HCT116 (cell line): Measurements from ENCODE around the gene CDHR4. TPM values are rescaled to one million over a fixed set of nuclear protein-coding genes. Genes with fewer than 3 reads are reported as not detected.

Source experiments
- ATAC-seq: fragments of 200-7000 bp; cut with Tn5 transposase; 2 replicates; pipeline ENCODE4 v1.9.1; 2020; ENCODE audit warnings: mild to moderate bottlenecking, moderate library complexity
- BruUV-seq: library from RNA; stranded (reverse); fragments of 400-500 nt; replicated peaks from 2 replicates; lab custom pipeline; 2021; lab: Mats Ljungman, UMichigan
- CTCF ChIA-PET: fragments of 300-600 bp; sonication (Branson Sonifier 250); formaldehyde crosslinking; loops from one replicate; lab custom pipeline; 2021; ENCODE audit warnings: antibody characterized with exemption; lab: Charles Lee
- POLR2A ChIA-PET: fragments of 300-600, 350-600 bp; sonication (Branson Sonifier 250); formaldehyde crosslinking; loops from one replicate; lab custom pipeline; 2021; ENCODE audit warnings: antibody characterized with exemption; lab: Charles Lee
- RAD21 ChIA-PET, 2 experiments: fragments of 300-600 bp; sonication (Branson Sonifier 250); formaldehyde crosslinking; loops; one replicate each; lab custom pipeline; 2023; ENCODE audit warnings: low total read pairs in 2 of 2; ENCODE audit not compliant: uncharacterized antibody in 2 of 2, unreplicated experiment in 2 of 2, low non-redundant PET in 1 of 2; lab: Charles Lee
- DNase-seq: peaks from one replicate; pipeline ENCODE4 v3.0.0-alpha.2; 2010; ENCODE audit warnings: low read depth, low spot score
- H2AFZ ChIP-seq: fragments of 200-600 bp; shearing (Covaris generic), sonication (generic); 2 replicates; pipeline ENCODE4 v1.6.1; 2017; ENCODE audit warnings: low read depth, mixed run types, mixed read lengths, antibody characterized with exemption, low read length; ENCODE audit not compliant: poor library complexity, severe bottlenecking
- H3K27ac ChIP-seq: 2 replicates; pipeline ENCODE4 v1.5.1; 2012; ENCODE audit warnings: low read depth, low read length
- H3K27me3 ChIP-seq: fragments of 200-600 bp; sonication (generic); 2 replicates; pipeline ENCODE4 v1.6.1; 2016; ENCODE audit warnings: mixed run types, low read length, mixed read lengths; ENCODE audit not compliant: insufficient read depth
- H3K36me3 ChIP-seq, 2 experiments: fragments of 200-500 bp in 1 of 2; fragments of 200-600 bp in 1 of 2; sonication (Bioruptor generic) in 1 of 2; sonication (generic) in 1 of 2; 2 replicates each; pipeline versions ENCODE4 v1.5.1 to v1.6.1; 2014 to 2016; ENCODE audit warnings: low read length in 2 of 2, inconsistent platforms in 1 of 2, mixed read lengths in 1 of 2, mixed run types in 1 of 2; ENCODE audit not compliant: insufficient read depth in 2 of 2, control insufficient read depth in 1 of 2
- H3K4me1 ChIP-seq, 2 experiments: fragments of 200-600 bp in 1 of 2; sonication (generic) in 1 of 2; 2 replicates each; pipeline versions ENCODE4 v1.5.1 to v1.6.1; 2012 to 2017; ENCODE audit warnings: low read length in 2 of 2, inconsistent platforms in 1 of 2, mild to moderate bottlenecking in 1 of 2, mixed read lengths in 1 of 2, mixed run types in 1 of 2, moderate library complexity in 1 of 2; ENCODE audit not compliant: insufficient read depth in 2 of 2, control insufficient read depth in 1 of 2
- H3K4me2 ChIP-seq: fragments of 200-600 bp; sonication (generic); 2 replicates; pipeline ENCODE4 v1.6.1; 2017; ENCODE audit warnings: mixed run types, low read length, mixed read lengths
- H3K4me3 ChIP-seq, 2 experiments: fragments of 200-600 bp in 1 of 2; sonication (generic) in 1 of 2; replicated peaks in 1 of 2; 2 replicates each; pipeline ENCODE4 v1.5.1; 2011 to 2016; ENCODE audit warnings: low read length in 2 of 2, control low read depth in 1 of 2, low read depth in 1 of 2, mild to moderate bottlenecking in 1 of 2, mixed read lengths in 1 of 2, mixed run types in 1 of 2
- H3K79me2 ChIP-seq: fragments of 200-600 bp; sonication (generic); 2 replicates; pipeline ENCODE4 v1.6.1; 2017; ENCODE audit warnings: mild to moderate bottlenecking, mixed run types, low read length, moderate library complexity, mixed read lengths; ENCODE audit not compliant: insufficient read depth
- H3K9ac ChIP-seq: fragments of 200-600 bp; sonication (generic); 2 replicates; pipeline ENCODE4 v1.6.1; 2016; ENCODE audit warnings: low read length, mixed read lengths
- H3K9me2 ChIP-seq: fragments of 200-600 bp; sonication (generic), shearing (Covaris generic); 2 replicates; pipeline ENCODE4 v1.6.1; 2017; ENCODE audit warnings: mixed run types, mild to moderate bottlenecking, moderate library complexity; ENCODE audit not compliant: insufficient read depth
- H3K9me3 ChIP-seq, 2 experiments: fragments of 200-500 bp in 1 of 2; fragments of 200-600 bp in 1 of 2; sonication (Bioruptor generic) in 1 of 2; sonication (generic) in 1 of 2; 2 replicates each; pipeline ENCODE4 v1.6.1; 2014 to 2017; ENCODE audit warnings: low read length in 2 of 2, mixed read lengths in 2 of 2, inconsistent platforms in 1 of 2, low read depth in 1 of 2, mild to moderate bottlenecking in 1 of 2, mixed run types in 1 of 2, moderate library complexity in 1 of 2; ENCODE audit not compliant: control insufficient read depth in 1 of 2, insufficient read depth in 1 of 2
- H4K20me1 ChIP-seq: fragments of 200-600 bp; sonication (generic), shearing (Covaris generic); 2 replicates; pipeline ENCODE4 v1.6.1; 2017; ENCODE audit warnings: mixed run types, mild to moderate bottlenecking, moderate library complexity; ENCODE audit not compliant: insufficient read depth
- SRF ChIP-seq: IDR thresholded peaks from 2 replicates; pipeline ENCODE4 v1.6.1; 2012; ENCODE audit warnings: low read depth
- intact Hi-C: fragments of 100-400 bp; cut with micrococcal nuclease; formaldehyde crosslinking; loops from 2 replicates; pipeline ENCODE4 v1.10.0; 2022
- total RNA-seq: library from RNA; stranded (reverse); gene quantifications from one replicate; pipeline ENCODE4 v1.2.1, GENCODE V29; 2021; ENCODE audit not compliant: unreplicated experiment
- TF ChIP-seq, protein P1 (sequence below): IDR thresholded peaks from 2 replicates; pipeline ENCODE4 v1.6.1; 2011; ENCODE audit warnings: mild to moderate bottlenecking, low read length, moderate library complexity; ENCODE audit not compliant: insufficient replicate concordance; ENCODE audit errors: extremely low read depth
- TF ChIP-seq, protein P2 (sequence below): IDR thresholded peaks from 2 replicates; pipeline ENCODE4 v1.6.1; 2012; ENCODE audit warnings: low read depth

The CDHR4 gene
- total RNA-seq, 1 experiment from 2014 or later = not detected

DNA sequence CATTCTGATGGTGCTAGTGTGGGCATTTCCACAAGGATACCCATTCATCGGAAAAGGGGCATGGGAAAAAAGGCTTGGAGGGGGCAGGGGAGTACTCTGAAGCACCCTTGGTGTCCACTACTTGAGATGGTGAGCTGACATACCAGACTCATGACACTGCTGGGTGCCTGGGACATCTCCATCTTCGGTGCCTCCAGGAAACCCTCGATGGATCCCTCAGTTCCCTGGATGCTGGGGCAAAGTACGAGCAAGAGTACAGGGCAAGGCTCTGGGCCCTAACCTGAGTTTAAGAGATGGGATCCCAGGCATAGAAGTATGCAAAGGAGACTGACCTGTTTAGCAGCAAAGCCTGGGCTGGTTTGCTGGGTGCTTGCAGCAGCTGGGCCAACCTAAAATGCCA is 8.1 kb downstream of the CDHR4 start:
- Histone ChIP-seq H3K9ac (no peak overlapping the region), H3K79me2 (no peaks in the 10 kb centered on the region), H3K36me3 (no peaks in the 10 kb centered on the region), H3K9me3 (no peaks in the 10 kb centered on the region), H3K27me3 (no peaks in the 10 kb centered on the region), H2AFZ (no peak overlapping the region), H3K4me1 (peaks cover 5 to 8% of the 10 kb centered on the region in 2 experiments; a peak in 3 of 4 replicates), H3K4me2 (no peak overlapping the region), H4K20me1 (no peaks in the 10 kb centered on the region), H3K9me2 (no peaks in the 10 kb centered on the region), H3K27ac (no peak overlapping the region), H3K4me3 (no peak overlapping the region)
- intact Hi-C loops = no loop called here
- DNase-seq = no peak
- ChIA-PET POLR2A (no interaction called here), CTCF (no interaction called here), RAD21 (no interaction called here)
- TF ChIP-seq, protein P1, sequence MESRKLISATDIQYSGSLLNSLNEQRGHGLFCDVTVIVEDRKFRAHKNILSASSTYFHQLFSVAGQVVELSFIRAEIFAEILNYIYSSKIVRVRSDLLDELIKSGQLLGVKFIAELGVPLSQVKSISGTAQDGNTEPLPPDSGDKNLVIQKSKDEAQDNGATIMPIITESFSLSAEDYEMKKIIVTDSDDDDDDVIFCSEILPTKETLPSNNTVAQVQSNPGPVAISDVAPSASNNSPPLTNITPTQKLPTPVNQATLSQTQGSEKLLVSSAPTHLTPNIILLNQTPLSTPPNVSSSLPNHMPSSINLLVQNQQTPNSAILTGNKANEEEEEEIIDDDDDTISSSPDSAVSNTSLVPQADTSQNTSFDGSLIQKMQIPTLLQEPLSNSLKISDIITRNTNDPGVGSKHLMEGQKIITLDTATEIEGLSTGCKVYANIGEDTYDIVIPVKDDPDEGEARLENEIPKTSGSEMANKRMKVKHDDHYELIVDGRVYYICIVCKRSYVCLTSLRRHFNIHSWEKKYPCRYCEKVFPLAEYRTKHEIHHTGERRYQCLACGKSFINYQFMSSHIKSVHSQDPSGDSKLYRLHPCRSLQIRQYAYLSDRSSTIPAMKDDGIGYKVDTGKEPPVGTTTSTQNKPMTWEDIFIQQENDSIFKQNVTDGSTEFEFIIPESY = no peak
- no peak for TF ChIP-seq SRF
- TF ChIP-seq, protein P2, sequence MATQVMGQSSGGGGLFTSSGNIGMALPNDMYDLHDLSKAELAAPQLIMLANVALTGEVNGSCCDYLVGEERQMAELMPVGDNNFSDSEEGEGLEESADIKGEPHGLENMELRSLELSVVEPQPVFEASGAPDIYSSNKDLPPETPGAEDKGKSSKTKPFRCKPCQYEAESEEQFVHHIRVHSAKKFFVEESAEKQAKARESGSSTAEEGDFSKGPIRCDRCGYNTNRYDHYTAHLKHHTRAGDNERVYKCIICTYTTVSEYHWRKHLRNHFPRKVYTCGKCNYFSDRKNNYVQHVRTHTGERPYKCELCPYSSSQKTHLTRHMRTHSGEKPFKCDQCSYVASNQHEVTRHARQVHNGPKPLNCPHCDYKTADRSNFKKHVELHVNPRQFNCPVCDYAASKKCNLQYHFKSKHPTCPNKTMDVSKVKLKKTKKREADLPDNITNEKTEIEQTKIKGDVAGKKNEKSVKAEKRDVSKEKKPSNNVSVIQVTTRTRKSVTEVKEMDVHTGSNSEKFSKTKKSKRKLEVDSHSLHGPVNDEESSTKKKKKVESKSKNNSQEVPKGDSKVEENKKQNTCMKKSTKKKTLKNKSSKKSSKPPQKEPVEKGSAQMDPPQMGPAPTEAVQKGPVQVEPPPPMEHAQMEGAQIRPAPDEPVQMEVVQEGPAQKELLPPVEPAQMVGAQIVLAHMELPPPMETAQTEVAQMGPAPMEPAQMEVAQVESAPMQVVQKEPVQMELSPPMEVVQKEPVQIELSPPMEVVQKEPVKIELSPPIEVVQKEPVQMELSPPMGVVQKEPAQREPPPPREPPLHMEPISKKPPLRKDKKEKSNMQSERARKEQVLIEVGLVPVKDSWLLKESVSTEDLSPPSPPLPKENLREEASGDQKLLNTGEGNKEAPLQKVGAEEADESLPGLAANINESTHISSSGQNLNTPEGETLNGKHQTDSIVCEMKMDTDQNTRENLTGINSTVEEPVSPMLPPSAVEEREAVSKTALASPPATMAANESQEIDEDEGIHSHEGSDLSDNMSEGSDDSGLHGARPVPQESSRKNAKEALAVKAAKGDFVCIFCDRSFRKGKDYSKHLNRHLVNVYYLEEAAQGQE = no peak
- ATAC-seq = no peak
- no TSS peak for BruUV-seq
